ENCODE data around the gene CNOT2.
A peak's percentile ranks its signal among the peaks of the same experiment; 100 is the strongest.

CNOT2 gene, protein sequence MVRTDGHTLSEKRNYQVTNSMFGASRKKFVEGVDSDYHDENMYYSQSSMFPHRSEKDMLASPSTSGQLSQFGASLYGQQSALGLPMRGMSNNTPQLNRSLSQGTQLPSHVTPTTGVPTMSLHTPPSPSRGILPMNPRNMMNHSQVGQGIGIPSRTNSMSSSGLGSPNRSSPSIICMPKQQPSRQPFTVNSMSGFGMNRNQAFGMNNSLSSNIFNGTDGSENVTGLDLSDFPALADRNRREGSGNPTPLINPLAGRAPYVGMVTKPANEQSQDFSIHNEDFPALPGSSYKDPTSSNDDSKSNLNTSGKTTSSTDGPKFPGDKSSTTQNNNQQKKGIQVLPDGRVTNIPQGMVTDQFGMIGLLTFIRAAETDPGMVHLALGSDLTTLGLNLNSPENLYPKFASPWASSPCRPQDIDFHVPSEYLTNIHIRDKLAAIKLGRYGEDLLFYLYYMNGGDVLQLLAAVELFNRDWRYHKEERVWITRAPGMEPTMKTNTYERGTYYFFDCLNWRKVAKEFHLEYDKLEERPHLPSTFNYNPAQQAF

DNA sequence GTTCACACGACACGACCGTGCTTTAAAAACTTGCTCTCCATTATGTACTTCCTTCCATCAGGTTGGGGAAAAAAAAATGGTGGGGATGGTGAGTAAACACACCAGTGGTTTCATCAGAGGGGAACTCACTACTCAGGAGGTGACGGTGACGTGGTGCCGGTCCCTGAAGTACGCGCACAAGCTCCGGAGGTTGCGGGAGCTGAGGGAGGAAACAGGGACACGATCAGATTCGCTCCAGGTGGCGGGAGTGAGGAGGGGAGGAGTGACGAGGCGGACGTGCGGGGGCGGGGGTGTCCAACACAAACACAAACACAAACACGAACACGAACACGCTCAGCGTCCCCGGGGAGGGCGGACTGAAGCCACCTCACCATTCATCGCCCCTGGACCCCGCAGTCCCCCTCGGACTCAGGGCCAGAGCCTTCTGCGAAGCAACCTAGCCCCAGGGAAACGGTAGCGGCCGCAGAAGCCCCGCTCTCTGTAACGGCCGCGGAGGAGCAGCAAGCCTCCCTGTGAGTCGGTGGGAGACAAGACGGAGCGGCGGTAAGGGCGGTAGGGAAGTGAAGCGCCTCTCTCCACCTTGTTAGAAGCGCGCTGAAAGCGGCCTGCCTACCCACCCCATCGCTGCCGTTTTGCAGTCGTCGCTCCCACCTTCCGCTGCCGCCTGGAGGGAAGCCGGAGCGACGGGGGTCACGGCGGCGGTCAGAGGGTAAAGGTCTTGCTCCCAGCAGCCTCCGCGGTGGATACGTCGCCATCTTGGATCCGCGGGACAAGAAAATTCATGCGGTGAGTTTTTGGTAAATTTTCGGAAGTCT, at the start of gene CNOT2:
Gene CNOT2, plus strand, starts transcription at position 739 of the 815 bp plus-strand sequence. CDS start 34,794 bp downstream, outside the sequence.
- Histone ChIP-seq H3K9ac (ENCODE audit: low read length) (peak within 1 kb of the TSS; percentile 92), H3K27ac (ENCODE audit: low read length) (peak within 1 kb of the TSS; percentile 88), H3K4me1 (ENCODE audit: control insufficient read depth, low read depth, low read length) (peaks cover 30% of the 10 kb centered on the region), H3K4me3 (ENCODE audit: low read length) (peak within 1 kb of the TSS; percentile 90), H3K27me3 (ENCODE audit: control insufficient read depth, insufficient read depth, low read length) (no peaks in the 10 kb centered on the region), H3K36me3 (ENCODE audit: control insufficient read depth, low read depth, low read length) (peaks cover 17% of the 10 kb centered on the region), H3K9me3 (ENCODE audit: control insufficient read depth, low read depth, low read length) (no peaks in the 10 kb centered on the region)

DNA sequence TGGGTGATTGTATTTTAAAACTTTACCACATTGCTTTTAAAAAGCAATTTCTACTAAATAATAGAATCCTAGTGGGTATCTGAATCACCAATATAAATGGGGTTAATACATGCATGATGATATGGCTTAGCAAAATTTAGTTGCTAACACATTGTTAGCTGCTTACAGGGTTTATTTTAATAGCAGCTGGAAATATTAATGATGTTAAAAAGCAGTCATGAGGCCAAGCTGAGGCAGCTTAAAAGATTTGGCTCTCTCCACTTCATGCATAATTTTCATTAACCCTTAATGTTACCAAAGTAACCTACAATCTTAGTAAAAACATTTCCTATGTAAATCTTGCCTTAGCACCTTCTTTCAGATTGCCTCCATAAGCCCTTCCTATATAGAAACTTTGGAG, 49.2 kb upstream of the CNOT2 start:
- no peak overlapping the region for H3K27ac ChIP-seq (ENCODE audit: low read length)
- H3K36me3 ChIP-seq (ENCODE audit: control insufficient read depth, low read depth, low read length), result no peaks in the 10 kb centered on the region
- H3K9me3 ChIP-seq (ENCODE audit: control insufficient read depth, low read depth, low read length), result no peaks in the 10 kb centered on the region
- H3K27me3 ChIP-seq (ENCODE audit: control insufficient read depth, insufficient read depth, low read length), result no peaks in the 10 kb centered on the region
- H3K4me1 ChIP-seq (ENCODE audit: control insufficient read depth, low read depth, low read length), result no peaks in the 10 kb centered on the region
- H3K4me3 ChIP-seq (ENCODE audit: low read length), result no peak overlapping the region
- H3K9ac ChIP-seq (ENCODE audit: low read length), result no peak overlapping the region

DNA sequence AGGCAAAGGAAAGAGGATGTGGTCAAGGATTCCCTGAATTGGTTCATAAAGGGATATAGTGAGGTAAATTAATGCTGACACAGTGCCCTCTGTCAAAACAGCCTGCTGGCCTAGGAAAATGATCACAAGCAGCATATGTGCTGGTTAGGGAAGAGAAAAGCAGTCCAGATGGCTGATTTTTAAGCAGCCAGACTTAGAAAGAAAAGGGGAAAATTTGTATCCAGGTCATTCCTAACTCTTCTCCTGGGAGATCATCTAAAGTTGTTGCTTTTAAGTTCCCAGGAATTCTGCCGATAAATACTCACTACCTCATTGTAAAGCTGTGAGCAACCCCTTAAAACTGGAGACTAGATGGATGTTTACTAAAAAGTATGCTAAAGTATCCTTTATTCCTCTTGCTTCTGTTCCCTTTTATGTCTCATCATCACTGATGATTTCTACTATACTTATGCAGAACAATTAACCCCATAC, 46.4 kb upstream of the CNOT2 start:
- H3K27ac ChIP-seq (ENCODE audit: low read length), result no peak overlapping the region
- no peaks in the 10 kb centered on the region for H3K9me3 ChIP-seq (ENCODE audit: control insufficient read depth, low read depth, low read length)
- H3K4me1 ChIP-seq (ENCODE audit: control insufficient read depth, low read depth, low read length), result no peaks in the 10 kb centered on the region
- no peak overlapping the region for H3K9ac ChIP-seq (ENCODE audit: low read length)
- H3K36me3 ChIP-seq (ENCODE audit: control insufficient read depth, low read depth, low read length), result no peaks in the 10 kb centered on the region
- no peak overlapping the region for H3K4me3 ChIP-seq (ENCODE audit: low read length)
- H3K27me3 ChIP-seq (ENCODE audit: control insufficient read depth, insufficient read depth, low read length), result no peaks in the 10 kb centered on the region

DNA sequence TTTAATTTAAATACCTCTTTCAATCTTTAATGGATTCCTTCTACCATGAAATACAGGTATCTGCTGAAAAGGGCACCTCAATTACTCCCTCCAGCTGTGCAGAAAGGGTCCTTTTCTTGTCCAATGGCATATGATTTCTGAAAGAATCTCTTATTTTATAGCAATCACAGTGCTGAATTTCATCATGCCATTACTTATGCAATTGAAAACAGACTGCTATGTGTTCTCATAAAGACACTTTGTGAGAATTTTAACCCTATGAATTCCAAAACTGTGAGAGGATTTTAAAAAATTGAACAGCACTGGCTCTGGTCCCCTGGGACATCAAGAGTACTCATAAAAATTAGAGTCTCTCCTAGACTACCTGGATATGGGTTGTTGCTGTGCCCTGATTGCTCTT, 45.9 kb upstream of the CNOT2 start:
- no peaks in the 10 kb centered on the region for H3K4me1 ChIP-seq (ENCODE audit: control insufficient read depth, low read depth, low read length)

DNA sequence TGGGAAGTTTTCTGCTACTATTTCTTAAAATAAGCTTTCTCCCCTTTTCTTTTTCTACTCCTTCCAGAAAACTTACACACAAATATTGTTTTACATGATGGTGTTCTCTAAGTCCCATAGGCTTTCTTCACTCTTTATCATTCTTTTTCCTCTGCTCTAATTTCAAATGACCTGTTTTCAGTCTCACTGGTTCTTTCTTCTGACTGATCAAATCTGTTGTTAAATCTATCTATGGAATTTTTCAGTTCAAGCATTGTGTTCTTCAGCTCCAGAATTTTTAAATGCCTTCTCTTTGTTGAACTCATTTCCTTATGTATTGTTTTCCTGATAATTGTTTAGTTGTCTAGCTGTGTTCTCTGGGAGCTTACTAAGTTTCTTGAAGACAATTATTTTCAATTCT, 29.5 kb upstream of the CNOT2 start:
- Histone ChIP-seq H3K9me3 (ENCODE audit: control insufficient read depth, low read depth, low read length) (peaks cover 13% of the 10 kb centered on the region), H3K36me3 (ENCODE audit: control insufficient read depth, low read depth, low read length) (no peaks in the 10 kb centered on the region), H3K27ac (ENCODE audit: low read length) (no peak overlapping the region), H3K27me3 (ENCODE audit: control insufficient read depth, insufficient read depth, low read length) (no peaks in the 10 kb centered on the region), H3K4me3 (ENCODE audit: low read length) (no peak overlapping the region), H3K4me1 (ENCODE audit: control insufficient read depth, low read depth, low read length) (no peaks in the 10 kb centered on the region), H3K9ac (ENCODE audit: low read length) (no peak overlapping the region)

More for the DNA sequence above, 45.9 kb upstream of the CNOT2 start:
- Histone ChIP-seq H3K36me3 (ENCODE audit: control insufficient read depth, low read depth, low read length) (no peaks in the 10 kb centered on the region), H3K27ac (ENCODE audit: low read length) (no peak overlapping the region), H3K27me3 (ENCODE audit: control insufficient read depth, insufficient read depth, low read length) (no peaks in the 10 kb centered on the region), H3K9ac (ENCODE audit: low read length) (no peak overlapping the region), H3K9me3 (ENCODE audit: control insufficient read depth, low read depth, low read length) (no peaks in the 10 kb centered on the region), H3K4me3 (ENCODE audit: low read length) (no peak overlapping the region)

DNA sequence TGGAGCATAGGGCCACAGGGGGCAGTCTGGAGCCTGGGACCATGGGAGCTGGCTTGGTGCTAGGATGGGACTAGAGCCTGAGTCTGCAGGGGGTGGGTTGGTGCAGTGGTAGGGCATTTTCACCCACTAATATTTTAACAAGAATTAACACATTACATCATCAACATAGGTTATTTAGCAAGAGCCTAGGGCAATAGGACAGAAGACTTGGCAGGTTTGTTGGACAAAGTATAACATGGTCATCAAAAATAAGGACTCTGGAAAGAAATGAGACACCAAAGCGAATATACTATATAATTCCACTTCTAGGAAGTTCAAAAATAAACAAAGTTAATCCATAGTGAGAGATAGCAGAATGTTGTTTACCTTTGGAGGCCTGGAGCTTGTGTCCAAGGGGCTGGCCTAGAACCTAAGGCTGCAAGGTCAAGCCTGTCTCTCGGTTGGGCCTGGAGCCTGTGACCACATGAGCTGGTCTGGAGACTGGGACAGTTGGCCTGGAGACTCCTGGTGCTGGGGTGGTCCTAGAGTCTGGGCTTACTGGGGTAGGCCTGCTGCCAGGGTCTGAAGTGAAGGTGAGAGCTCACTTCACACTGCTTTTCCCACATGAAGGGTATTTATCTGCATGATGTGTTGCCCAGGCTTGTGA, 28.1 kb upstream of the CNOT2 start:
- Histone ChIP-seq H3K36me3 (ENCODE audit: control insufficient read depth, low read depth, low read length) (no peaks in the 10 kb centered on the region), H3K9me3 (ENCODE audit: control insufficient read depth, low read depth, low read length) (peaks cover 12% of the 10 kb centered on the region)

DNA sequence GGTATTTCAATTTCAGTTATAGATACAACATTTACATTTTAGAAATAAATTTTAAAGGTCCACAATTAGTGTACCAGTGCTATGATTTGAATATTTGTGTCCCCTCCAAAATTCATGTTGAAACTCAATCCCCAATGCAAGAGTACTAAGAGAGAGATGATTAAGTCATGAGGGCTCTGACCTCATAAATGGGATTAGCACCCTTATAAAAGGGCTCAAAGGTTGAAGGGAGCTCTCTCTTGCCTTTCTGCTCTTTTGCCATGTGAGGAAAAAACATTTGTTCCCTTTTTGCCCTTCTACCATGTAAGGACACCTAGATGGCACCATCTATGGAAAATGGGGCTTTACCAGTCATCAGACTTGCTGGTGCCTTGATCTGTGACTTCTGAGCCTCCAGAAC, 25.8 kb upstream of the CNOT2 start:
- no peak overlapping the region for H3K27ac ChIP-seq (ENCODE audit: low read length)
- H3K9ac ChIP-seq (ENCODE audit: low read length), result no peak overlapping the region
- no peaks in the 10 kb centered on the region for H3K4me1 ChIP-seq (ENCODE audit: control insufficient read depth, low read depth, low read length)
- H3K9me3 ChIP-seq (ENCODE audit: control insufficient read depth, low read depth, low read length), result no peaks in the 10 kb centered on the region
- no peaks in the 10 kb centered on the region for H3K36me3 ChIP-seq (ENCODE audit: control insufficient read depth, low read depth, low read length)
- H3K27me3 ChIP-seq (ENCODE audit: control insufficient read depth, insufficient read depth, low read length), result no peaks in the 10 kb centered on the region
- no peak overlapping the region for H3K4me3 ChIP-seq (ENCODE audit: low read length)

More for the DNA sequence above, 28.1 kb upstream of the CNOT2 start:
- Histone ChIP-seq H3K4me1 (ENCODE audit: control insufficient read depth, low read depth, low read length) (no peaks in the 10 kb centered on the region), H3K4me3 (ENCODE audit: low read length) (no peak overlapping the region), H3K27ac (ENCODE audit: low read length) (no peak overlapping the region), H3K9ac (ENCODE audit: low read length) (no peak overlapping the region), H3K27me3 (ENCODE audit: control insufficient read depth, insufficient read depth, low read length) (no peaks in the 10 kb centered on the region)

DNA sequence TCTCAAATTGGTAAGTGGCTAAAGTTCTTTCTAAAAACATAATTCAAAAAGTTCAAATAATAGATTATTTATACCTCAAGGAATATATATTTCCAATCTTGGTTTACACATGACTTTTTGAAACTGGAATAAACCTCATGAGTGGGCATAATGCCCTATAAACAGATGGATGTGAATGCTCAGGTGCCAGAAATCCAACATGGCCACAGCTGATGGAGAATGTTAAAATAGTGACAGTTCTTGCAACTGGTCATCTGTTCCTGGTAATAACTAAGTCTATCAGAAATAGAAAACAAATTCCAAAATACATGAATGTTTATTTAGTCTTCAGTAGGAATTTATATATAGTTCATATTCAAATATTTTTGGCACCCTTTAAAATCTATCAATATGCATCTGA, 21.6 kb upstream of the CNOT2 start:
- H3K9ac ChIP-seq (ENCODE audit: low read length), result no peak overlapping the region
- no peaks in the 10 kb centered on the region for H3K9me3 ChIP-seq (ENCODE audit: control insufficient read depth, low read depth, low read length)
- no peak overlapping the region for H3K27ac ChIP-seq (ENCODE audit: low read length)
- H3K4me3 ChIP-seq (ENCODE audit: low read length), result no peak overlapping the region
- H3K36me3 ChIP-seq (ENCODE audit: control insufficient read depth, low read depth, low read length), result no peaks in the 10 kb centered on the region
- H3K4me1 ChIP-seq (ENCODE audit: control insufficient read depth, low read depth, low read length), result no peaks in the 10 kb centered on the region
- no peaks in the 10 kb centered on the region for H3K27me3 ChIP-seq (ENCODE audit: control insufficient read depth, insufficient read depth, low read length)

DNA sequence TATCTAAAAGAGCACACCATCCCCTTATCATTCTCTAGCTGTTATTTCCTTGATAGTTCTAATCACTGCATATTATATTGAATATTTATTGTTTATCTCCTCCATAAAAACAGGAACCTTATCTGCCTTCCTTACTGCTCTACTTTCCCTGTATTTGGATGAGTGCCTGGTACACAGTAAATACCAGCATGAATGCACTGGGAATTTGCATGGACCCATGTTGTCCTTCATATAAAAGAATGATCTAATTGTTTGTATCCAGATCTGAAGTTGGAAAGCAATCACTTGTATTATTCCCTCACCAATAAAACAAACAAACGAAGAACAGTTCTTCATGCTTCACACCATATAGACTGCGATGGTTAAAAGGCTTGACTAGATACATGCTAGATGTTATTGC, 15.3 kb upstream of the CNOT2 start:
- Histone ChIP-seq H3K9me3 (ENCODE audit: control insufficient read depth, low read depth, low read length) (no peaks in the 10 kb centered on the region), H3K4me3 (ENCODE audit: low read length) (no peak overlapping the region), H3K9ac (ENCODE audit: low read length) (no peak overlapping the region), H3K4me1 (ENCODE audit: control insufficient read depth, low read depth, low read length) (no peaks in the 10 kb centered on the region), H3K36me3 (ENCODE audit: control insufficient read depth, low read depth, low read length) (no peaks in the 10 kb centered on the region), H3K27me3 (ENCODE audit: control insufficient read depth, insufficient read depth, low read length) (no peaks in the 10 kb centered on the region), H3K27ac (ENCODE audit: low read length) (no peak overlapping the region)

DNA sequence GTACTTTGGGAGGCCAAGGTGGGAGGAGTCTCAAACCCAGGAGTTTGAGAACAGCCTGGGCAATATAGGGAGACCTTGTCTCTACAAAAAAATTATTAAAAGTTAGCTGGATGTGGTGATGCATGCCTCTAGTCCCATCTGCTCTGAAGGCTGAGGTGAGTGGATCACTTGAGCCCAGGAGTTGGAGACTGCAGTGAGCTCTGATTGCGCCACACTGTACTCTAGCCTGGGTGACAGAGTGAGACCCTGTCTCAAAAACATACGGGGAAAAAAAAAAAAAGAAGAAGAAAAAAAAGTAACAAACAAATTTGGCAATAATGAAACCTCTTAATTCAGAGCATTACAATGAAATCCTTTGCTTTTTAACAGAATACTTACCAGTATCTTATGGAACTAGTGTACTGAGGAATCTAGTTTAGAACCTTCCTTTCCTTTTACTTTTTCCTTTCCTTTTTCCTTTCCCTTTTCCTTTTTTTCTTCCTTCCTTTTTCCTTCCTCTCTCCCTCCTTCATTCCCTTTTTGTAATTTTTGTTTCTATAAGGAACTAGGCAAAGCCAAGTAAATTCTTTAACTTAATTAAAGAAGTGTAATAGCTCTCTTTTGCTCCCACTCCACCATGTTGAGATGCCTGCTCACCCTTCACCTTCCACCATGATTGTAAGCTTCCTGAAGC, 12.2 kb upstream of the CNOT2 start:
- H3K9me3 ChIP-seq (ENCODE audit: control insufficient read depth, low read depth, low read length), result no peaks in the 10 kb centered on the region
- H3K4me1 ChIP-seq (ENCODE audit: control insufficient read depth, low read depth, low read length), result no peaks in the 10 kb centered on the region
- no peaks in the 10 kb centered on the region for H3K36me3 ChIP-seq (ENCODE audit: control insufficient read depth, low read depth, low read length)

DNA sequence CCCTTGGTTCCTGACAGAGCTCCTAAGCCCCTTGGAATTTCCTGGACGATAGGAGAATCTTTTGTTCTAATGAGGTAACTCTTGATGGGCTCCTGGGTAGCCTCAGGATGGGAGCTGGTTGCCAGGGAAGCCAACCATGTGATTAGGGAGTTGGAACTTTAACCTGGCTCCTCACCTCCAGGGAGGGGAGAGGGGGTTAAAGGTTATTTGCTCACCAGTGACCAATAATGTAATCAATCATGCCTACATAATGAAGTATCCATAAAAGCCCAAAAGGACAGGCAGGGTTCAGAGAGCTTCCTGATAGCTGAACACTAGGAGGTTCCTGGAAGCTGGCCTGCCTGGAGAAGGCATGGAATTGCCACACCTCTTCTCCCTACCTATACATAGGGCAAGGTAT, 6.2 kb upstream of the CNOT2 start:
- Histone ChIP-seq H3K9ac (ENCODE audit: low read length) (no peak overlapping the region), H3K4me1 (ENCODE audit: control insufficient read depth, low read depth, low read length) (peaks cover 8% of the 10 kb centered on the region), H3K36me3 (ENCODE audit: control insufficient read depth, low read depth, low read length) (peaks cover 17% of the 10 kb centered on the region), H3K27ac (ENCODE audit: low read length) (no peak overlapping the region), H3K4me3 (ENCODE audit: low read length) (no peak overlapping the region), H3K9me3 (ENCODE audit: control insufficient read depth, low read depth, low read length) (peaks cover 3% of the 10 kb centered on the region), H3K27me3 (ENCODE audit: control insufficient read depth, insufficient read depth, low read length) (no peaks in the 10 kb centered on the region)

More for the DNA sequence above, 12.2 kb upstream of the CNOT2 start:
- H3K27ac ChIP-seq (ENCODE audit: low read length), result no peak overlapping the region
- no peak overlapping the region for H3K9ac ChIP-seq (ENCODE audit: low read length)
- H3K4me3 ChIP-seq (ENCODE audit: low read length), result no peak overlapping the region
- no peaks in the 10 kb centered on the region for H3K27me3 ChIP-seq (ENCODE audit: control insufficient read depth, insufficient read depth, low read length)

Measured in iPS-18a (cell line).